ENCODE data around the gene LYSMD4.
"Not testable (repeated sequence)": the region's sequence is repeated elsewhere in the genome, so short reads cannot be mapped to it uniquely, and the experiment has no call there.

The LYSMD4 gene

DNA sequence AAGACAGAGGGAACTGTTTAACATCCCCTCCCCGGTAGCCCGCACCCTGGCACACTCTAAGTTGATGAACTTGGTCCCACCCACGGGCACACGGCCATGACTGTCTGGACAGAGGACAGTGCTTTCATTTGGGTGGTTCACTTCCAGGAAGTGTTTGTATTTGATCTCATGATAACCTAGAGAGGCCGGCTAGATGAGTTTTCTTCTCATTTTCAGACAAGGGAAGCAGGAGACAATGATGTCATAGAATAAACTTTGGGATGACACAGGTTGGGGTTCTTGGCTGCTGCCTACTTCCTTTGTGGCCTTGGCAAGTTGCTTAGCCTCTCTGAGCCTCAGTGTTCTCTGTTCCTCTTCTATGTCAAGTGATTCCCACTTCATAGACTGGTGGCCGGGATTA, 16.1 kb upstream of the LYSMD4 start:
- no peak overlapping the region for H3K27ac ChIP-seq (ENCODE audit: low read depth, low read length)

DNA sequence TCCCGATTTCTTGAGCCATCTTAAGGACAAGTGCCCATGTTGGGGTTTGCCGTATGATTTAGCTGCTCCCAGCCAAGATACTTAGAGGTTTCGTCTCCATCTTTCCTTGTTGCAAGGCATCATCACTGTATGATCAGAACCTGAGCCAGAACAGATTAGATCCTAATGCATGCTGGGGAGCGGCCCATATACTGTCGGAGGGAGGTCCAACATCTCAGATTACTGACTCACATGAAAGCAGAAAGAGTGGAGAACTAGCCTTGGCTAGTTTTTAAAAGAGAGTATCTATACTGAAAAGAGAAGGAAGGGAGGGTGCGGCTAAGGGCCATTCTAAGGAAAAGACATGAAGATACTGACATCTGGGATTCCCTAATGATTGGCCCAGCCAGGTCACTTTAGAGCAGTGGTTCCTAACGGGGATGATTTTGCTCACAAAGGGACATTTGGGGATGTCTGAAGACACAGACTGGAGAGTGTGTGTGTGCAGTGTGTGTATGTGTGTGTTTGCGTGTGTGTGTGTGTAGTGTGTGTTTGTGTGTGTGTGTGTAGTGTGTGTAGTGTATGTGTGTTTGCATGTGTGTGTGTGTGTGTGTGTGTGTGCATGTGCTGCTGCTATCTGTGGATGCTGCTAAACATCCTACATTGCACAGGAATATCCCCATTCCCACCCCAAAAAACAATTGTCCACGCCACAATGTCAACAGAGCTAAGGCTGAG, 12.3 kb upstream of the LYSMD4 start:
- Histone ChIP-seq H3K9ac (ENCODE audit: low read depth in 1 of 2, low read length in 2 of 2) (no peak overlapping the region), H3K4me3 (ENCODE audit: low read depth in 1 of 2, low read length in 2 of 2) (no peak overlapping the region), H3K27ac (ENCODE audit: low read depth, low read length) (no peak overlapping the region), H3K27me3 (ENCODE audit: control insufficient read depth in 1 of 2, insufficient read depth in 2 of 2, low read length in 2 of 2) (no peaks in the 10 kb centered on the region), H3K36me3 (ENCODE audit: control insufficient read depth in 1 of 2, insufficient read depth in 2 of 2, low read length in 2 of 2) (no peaks in the 10 kb centered on the region), H3K4me1 (ENCODE audit: control insufficient read depth in 1 of 2, insufficient read depth in 2 of 2, low read length in 2 of 2) (no peaks in the 10 kb centered on the region), H3K9me3 (ENCODE audit: control insufficient read depth in 1 of 2, low read length in 2 of 2) (no peaks in the 10 kb centered on the region)

More for the DNA sequence above, 16.1 kb upstream of the LYSMD4 start:
- no peak overlapping the region for H3K9ac ChIP-seq (ENCODE audit: low read depth in 1 of 2, low read length in 2 of 2)
- H3K4me1 ChIP-seq (ENCODE audit: control insufficient read depth in 1 of 2, insufficient read depth in 2 of 2, low read length in 2 of 2): no peaks in the 10 kb centered on the region
- no peaks in the 10 kb centered on the region for H3K9me3 ChIP-seq (ENCODE audit: control insufficient read depth in 1 of 2, low read length in 2 of 2)
- H3K4me3 ChIP-seq (ENCODE audit: low read depth in 1 of 2, low read length in 2 of 2): no peak overlapping the region
- no peaks in the 10 kb centered on the region for H3K36me3 ChIP-seq (ENCODE audit: control insufficient read depth in 1 of 2, insufficient read depth in 2 of 2, low read length in 2 of 2)
- no peaks in the 10 kb centered on the region for H3K27me3 ChIP-seq (ENCODE audit: control insufficient read depth in 1 of 2, insufficient read depth in 2 of 2, low read length in 2 of 2)

GRCh38 chr15:99744142-99744541, 10.9 kb upstream of the LYSMD4 start:
- H3K9ac ChIP-seq (ENCODE audit: low read depth in 1 of 2, low read length in 2 of 2): no peak overlapping the region
- no peak overlapping the region for H3K4me3 ChIP-seq (ENCODE audit: low read depth in 1 of 2, low read length in 2 of 2)
- no peaks in the 10 kb centered on the region for H3K36me3 ChIP-seq (ENCODE audit: control insufficient read depth in 1 of 2, insufficient read depth in 2 of 2, low read length in 2 of 2)
- no peaks in the 10 kb centered on the region for H3K9me3 ChIP-seq (ENCODE audit: control insufficient read depth in 1 of 2, low read length in 2 of 2)
- no peaks in the 10 kb centered on the region for H3K27me3 ChIP-seq (ENCODE audit: control insufficient read depth in 1 of 2, insufficient read depth in 2 of 2, low read length in 2 of 2)
- no peaks in the 10 kb centered on the region for H3K4me1 ChIP-seq (ENCODE audit: control insufficient read depth in 1 of 2, insufficient read depth in 2 of 2, low read length in 2 of 2)
- H3K27ac ChIP-seq (ENCODE audit: low read depth, low read length): no peak overlapping the region

GRCh38 chr15:99741835-99742234, 8.6 kb upstream of the LYSMD4 start:
- H3K4me3 ChIP-seq (ENCODE audit: low read depth in 1 of 2, low read length in 2 of 2): no peak overlapping the region
- no peaks in the 10 kb centered on the region for H3K4me1 ChIP-seq (ENCODE audit: control insufficient read depth in 1 of 2, insufficient read depth in 2 of 2, low read length in 2 of 2)
- H3K36me3 ChIP-seq (ENCODE audit: control insufficient read depth in 1 of 2, insufficient read depth in 2 of 2, low read length in 2 of 2): no peaks in the 10 kb centered on the region
- no peak overlapping the region for H3K27ac ChIP-seq (ENCODE audit: low read depth, low read length)
- no peaks in the 10 kb centered on the region for H3K27me3 ChIP-seq (ENCODE audit: control insufficient read depth in 1 of 2, insufficient read depth in 2 of 2, low read length in 2 of 2)
- H3K9me3 ChIP-seq (ENCODE audit: control insufficient read depth in 1 of 2, low read length in 2 of 2): no peaks in the 10 kb centered on the region
- no peak overlapping the region for H3K9ac ChIP-seq (ENCODE audit: low read depth in 1 of 2, low read length in 2 of 2)

GRCh38 chr15:99738021-99738847, 5.0 kb upstream of the LYSMD4 start:
- Histone ChIP-seq H3K9ac (ENCODE audit: low read depth in 1 of 2, low read length in 2 of 2) (no peak overlapping the region), H3K4me3 (ENCODE audit: low read depth in 1 of 2, low read length in 2 of 2) (no peak overlapping the region), H3K27ac (ENCODE audit: low read depth, low read length) (no peak overlapping the region), H3K9me3 (ENCODE audit: control insufficient read depth in 1 of 2, low read length in 2 of 2) (no peaks in the 10 kb centered on the region), H3K27me3 (ENCODE audit: control insufficient read depth in 1 of 2, insufficient read depth in 2 of 2, low read length in 2 of 2) (no peaks in the 10 kb centered on the region), H3K4me1 (ENCODE audit: control insufficient read depth in 1 of 2, insufficient read depth in 2 of 2, low read length in 2 of 2) (peaks cover 0 to 3% of the 10 kb centered on the region in 2 donors), H3K36me3 (ENCODE audit: control insufficient read depth in 1 of 2, insufficient read depth in 2 of 2, low read length in 2 of 2) (no peaks in the 10 kb centered on the region)

GRCh38 chr15:99736702-99737101, 3.5 kb upstream of the LYSMD4 start:
- H3K4me1 ChIP-seq (ENCODE audit: control insufficient read depth in 1 of 2, insufficient read depth in 2 of 2, low read length in 2 of 2): peaks cover 3 to 6% of the 10 kb centered on the region in 2 donors
- H3K27me3 ChIP-seq (ENCODE audit: control insufficient read depth in 1 of 2, insufficient read depth in 2 of 2, low read length in 2 of 2): no peaks in the 10 kb centered on the region
- no peak overlapping the region for H3K27ac ChIP-seq (ENCODE audit: low read depth, low read length)
- no peak overlapping the region for H3K9ac ChIP-seq (ENCODE audit: low read depth in 1 of 2, low read length in 2 of 2)
- H3K36me3 ChIP-seq (ENCODE audit: control insufficient read depth in 1 of 2, insufficient read depth in 2 of 2, low read length in 2 of 2): no peaks in the 10 kb centered on the region
- no peaks in the 10 kb centered on the region for H3K9me3 ChIP-seq (ENCODE audit: control insufficient read depth in 1 of 2, low read length in 2 of 2)
- H3K4me3 ChIP-seq (ENCODE audit: low read depth in 1 of 2, low read length in 2 of 2): no peak overlapping the region

GRCh38 chr15:99735868-99736267, 2.6 kb upstream of the LYSMD4 start:
- no peaks in the 10 kb centered on the region for H3K36me3 ChIP-seq (ENCODE audit: control insufficient read depth in 1 of 2, insufficient read depth in 2 of 2, low read length in 2 of 2)
- H3K27me3 ChIP-seq (ENCODE audit: control insufficient read depth in 1 of 2, insufficient read depth in 2 of 2, low read length in 2 of 2): no peaks in the 10 kb centered on the region
- H3K27ac ChIP-seq (ENCODE audit: low read depth, low read length): no peak overlapping the region
- no peak overlapping the region for H3K4me3 ChIP-seq (ENCODE audit: low read depth in 1 of 2, low read length in 2 of 2)
- H3K9ac ChIP-seq (ENCODE audit: low read depth in 1 of 2, low read length in 2 of 2): no peak overlapping the region
- H3K4me1 ChIP-seq (ENCODE audit: control insufficient read depth in 1 of 2, insufficient read depth in 2 of 2, low read length in 2 of 2): peaks cover 3 to 7% of the 10 kb centered on the region in 2 donors
- H3K9me3 ChIP-seq (ENCODE audit: control insufficient read depth in 1 of 2, low read length in 2 of 2): no peaks in the 10 kb centered on the region

GRCh38 chr15:99734575-99734974, 1.3 kb upstream of the LYSMD4 start:
- no peak overlapping the region for H3K27ac ChIP-seq (ENCODE audit: low read depth, low read length)
- no peak overlapping the region for H3K4me3 ChIP-seq (ENCODE audit: low read depth in 1 of 2, low read length in 2 of 2)
- no peaks in the 10 kb centered on the region for H3K27me3 ChIP-seq (ENCODE audit: control insufficient read depth in 1 of 2, insufficient read depth in 2 of 2, low read length in 2 of 2)
- H3K4me1 ChIP-seq (ENCODE audit: control insufficient read depth in 1 of 2, insufficient read depth in 2 of 2, low read length in 2 of 2): peaks cover 6 to 15% of the 10 kb centered on the region in 2 donors
- H3K36me3 ChIP-seq (ENCODE audit: control insufficient read depth in 1 of 2, insufficient read depth in 2 of 2, low read length in 2 of 2): no peaks in the 10 kb centered on the region
- no peak overlapping the region for H3K9ac ChIP-seq (ENCODE audit: low read depth in 1 of 2, low read length in 2 of 2)
- no peaks in the 10 kb centered on the region for H3K9me3 ChIP-seq (ENCODE audit: control insufficient read depth in 1 of 2, low read length in 2 of 2)

DNA sequence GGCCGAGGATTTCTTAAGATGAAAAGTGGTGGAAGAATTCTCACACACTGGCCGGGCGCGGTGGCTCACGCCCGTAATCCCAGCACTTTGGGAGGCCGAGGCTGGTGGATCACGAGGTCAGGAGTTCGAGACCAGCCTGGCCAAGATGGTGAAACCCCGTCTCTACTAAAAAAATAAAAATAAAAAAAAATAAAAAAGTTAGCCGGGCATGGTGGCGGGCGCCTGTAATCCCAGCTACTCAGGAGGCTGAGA, 729 bp upstream of the LYSMD4 start:
- not testable (repeated sequence) for H3K36me3 ChIP-seq (ENCODE audit: control insufficient read depth in 1 of 2, insufficient read depth in 2 of 2, low read length in 2 of 2)
- Histone ChIP-seq H3K9ac (ENCODE audit: low read depth in 1 of 2, low read length in 2 of 2) (peak overlapping the region; percentile 54 to 80), H3K27ac (ENCODE audit: low read depth, low read length) (peak overlapping the region; percentile 78)

GRCh38 chr15:99732751-99733267, 428 bp downstream of the LYSMD4 start:
- H3K4me3 ChIP-seq (ENCODE audit: low read depth in 1 of 2, low read length in 2 of 2): peak overlapping the region; percentile 66 to 73
- H3K4me1 ChIP-seq (ENCODE audit: control insufficient read depth in 1 of 2, insufficient read depth in 2 of 2, low read length in 2 of 2): peaks cover 6 to 15% of the 10 kb centered on the region in 2 donors
- peak overlapping the region; percentile 61 for H3K27ac ChIP-seq (ENCODE audit: low read depth, low read length)
- no peaks in the 10 kb centered on the region for H3K27me3 ChIP-seq (ENCODE audit: control insufficient read depth in 1 of 2, insufficient read depth in 2 of 2, low read length in 2 of 2)
- H3K36me3 ChIP-seq (ENCODE audit: control insufficient read depth in 1 of 2, insufficient read depth in 2 of 2, low read length in 2 of 2): peaks cover 0 to 15% of the 10 kb centered on the region in 2 donors
- H3K9ac ChIP-seq (ENCODE audit: low read depth in 1 of 2, low read length in 2 of 2): peak overlapping the region; percentile 67 to 71
- no peaks in the 10 kb centered on the region for H3K9me3 ChIP-seq (ENCODE audit: control insufficient read depth in 1 of 2, low read length in 2 of 2)

More for the DNA sequence above, 729 bp upstream of the LYSMD4 start:
- H3K4me1 ChIP-seq (ENCODE audit: control insufficient read depth in 1 of 2, insufficient read depth in 2 of 2, low read length in 2 of 2): peaks cover 6 to 15% of the 10 kb centered on the region in 2 donors
- peak overlapping the region; percentile 74 for H3K4me3 ChIP-seq (ENCODE audit: low read depth in 1 of 2, low read length in 2 of 2)
- H3K9me3 ChIP-seq (ENCODE audit: control insufficient read depth in 1 of 2, low read length in 2 of 2); H3K27me3 ChIP-seq (ENCODE audit: control insufficient read depth in 1 of 2, insufficient read depth in 2 of 2, low read length in 2 of 2): not testable (repeated sequence)
